ENCODE results near the gene OPCML. TPM values are rescaled to one million over a fixed set of nuclear protein-coding genes. Genes with fewer than 3 reads are reported as not detected.

Gene OPCML
- total RNA-seq (0.51 and 0.85 TPM in 2 replicates), polyA plus RNA-seq (0.21 and 0.54 TPM in 2 replicates)

GRCh38 chr11:133531971-133532651, at the start of gene OPCML:
Gene OPCML, minus strand, starts transcription at chr11:133532501.
- H3K4me1 ChIP-seq (ENCODE audit: low read depth), result no peaks in the 10 kb centered on the region
- H3K4me3 ChIP-seq, result no peak within 1 kb of the TSS
- no peaks in the 10 kb centered on the region for H3K9me3 ChIP-seq (ENCODE audit: low read depth)
- no peak within 1 kb of the TSS for H3K27ac ChIP-seq
- H3K27me3 ChIP-seq, result peaks cover 75% of the 10 kb centered on the region
- H3K36me3 ChIP-seq, result no peaks in the 10 kb centered on the region
- no peak for TF ChIP-seq CTCF (IDR thresholded peaks at IDR 0.05; ENCODE audit: low read depth, low read length)
- peak in 1 of 2 donors; percentile 37 for DNase-seq (ENCODE audit: low read depth in 1 of 2, low spot score in 1 of 2)

GRCh38 chr11:133581091-133581490, 48.8 kb upstream of the OPCML start:
- Histone ChIP-seq H3K9me3 (ENCODE audit: low read depth) (no peaks in the 10 kb centered on the region), H3K4me3 (no peak overlapping the region), H3K27ac (no peak overlapping the region), H3K4me1 (ENCODE audit: low read depth) (no peaks in the 10 kb centered on the region), H3K36me3 (no peaks in the 10 kb centered on the region), H3K27me3 (no peaks in the 10 kb centered on the region)
- no peak for TF ChIP-seq CTCF (IDR thresholded peaks at IDR 0.05; ENCODE audit: low read depth, low read length)
- no peak for DNase-seq (ENCODE audit: low read depth in 1 of 2, low spot score in 1 of 2)

GRCh38 chr11:133579165-133580031, 47.1 kb upstream of the OPCML start:
- Histone ChIP-seq H3K27ac (no peak overlapping the region), H3K4me1 (ENCODE audit: low read depth) (no peaks in the 10 kb centered on the region), H3K36me3 (no peaks in the 10 kb centered on the region), H3K27me3 (no peaks in the 10 kb centered on the region), H3K4me3 (no peak overlapping the region), H3K9me3 (ENCODE audit: low read depth) (no peaks in the 10 kb centered on the region)
- TF ChIP-seq CTCF (IDR thresholded peaks at IDR 0.05; ENCODE audit: low read depth, low read length), result no peak
- no peak for DNase-seq (ENCODE audit: low read depth in 1 of 2, low spot score in 1 of 2)

GRCh38 chr11:133577403-133577802, 45.1 kb upstream of the OPCML start:
- Histone ChIP-seq H3K4me1 (ENCODE audit: low read depth) (no peaks in the 10 kb centered on the region), H3K27me3 (no peaks in the 10 kb centered on the region), H3K27ac (no peak overlapping the region), H3K9me3 (ENCODE audit: low read depth) (no peaks in the 10 kb centered on the region), H3K4me3 (no peak overlapping the region), H3K36me3 (no peaks in the 10 kb centered on the region)
- no peak for TF ChIP-seq CTCF (IDR thresholded peaks at IDR 0.05; ENCODE audit: low read depth, low read length)
- DNase-seq (ENCODE audit: low read depth in 1 of 2, low spot score in 1 of 2), result no peak

- Histone ChIP-seq H3K36me3 (no peaks in the 10 kb centered on the region), H3K4me1 (ENCODE audit: low read depth) (no peaks in the 10 kb centered on the region), H3K27me3 (no peaks in the 10 kb centered on the region), H3K27ac (no peak overlapping the region), H3K9me3 (ENCODE audit: low read depth) (no peaks in the 10 kb centered on the region), H3K4me3 (no peak overlapping the region)
- DNase-seq (ENCODE audit: low read depth in 1 of 2, low spot score in 1 of 2), result no peak
- TF ChIP-seq CTCF (IDR thresholded peaks at IDR 0.05; ENCODE audit: low read depth, low read length), result no peak
Measured at GRCh38 chr11:133576351-133576750, 44.0 kb upstream of the OPCML start.

Data from cardiac muscle cell (in vitro differentiated cells and primary cell).